Uterus (tissue), 2 donors: ENCODE results near the gene TPBG.

ENCODE experiments used
- POLR2A ChIP-seq, 2 donors: fragments of 450-650 bp; IDR thresholded peaks; one replicate each; pipeline ENCODE4 v1.6.1; 2016; ENCODE audit warnings: antibody characterized with exemption in 2 of 2, mild to moderate bottlenecking in 1 of 2, moderate library complexity in 1 of 2
- TF ChIP-seq, protein P1 (sequence below), 4 experiments: fragments of 200-600 bp in 2 of 4; fragments of 450-650 bp in 2 of 4; sonication (generic) in 2 of 4; IDR thresholded peaks; one replicate each; pipeline ENCODE4 v1.5.1; 2016 to 2019; ENCODE audit warnings: antibody characterized with exemption in 4 of 4, mild to moderate bottlenecking in 2 of 4, moderate library complexity in 1 of 4

DNA sequence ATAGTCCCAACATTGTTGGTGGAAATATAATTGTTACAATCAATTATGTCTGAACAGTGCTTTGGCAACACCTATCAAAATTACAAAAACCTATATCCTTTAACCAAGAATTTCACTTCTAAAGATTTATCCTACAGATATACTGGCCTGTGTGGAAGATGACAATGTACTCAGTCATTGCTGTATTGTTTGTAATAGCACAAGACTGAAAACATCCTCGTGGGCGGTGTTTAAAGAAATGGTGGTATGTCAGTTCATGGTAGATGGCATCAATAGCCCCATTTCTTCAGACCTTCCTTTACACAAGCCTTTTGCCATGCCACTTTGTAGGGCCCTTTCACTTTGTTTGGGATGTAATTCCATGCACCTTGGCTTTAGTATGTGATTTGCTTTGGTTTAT is 9.8 kb upstream of the TPBG start:
- TF ChIP-seq, protein P1, sequence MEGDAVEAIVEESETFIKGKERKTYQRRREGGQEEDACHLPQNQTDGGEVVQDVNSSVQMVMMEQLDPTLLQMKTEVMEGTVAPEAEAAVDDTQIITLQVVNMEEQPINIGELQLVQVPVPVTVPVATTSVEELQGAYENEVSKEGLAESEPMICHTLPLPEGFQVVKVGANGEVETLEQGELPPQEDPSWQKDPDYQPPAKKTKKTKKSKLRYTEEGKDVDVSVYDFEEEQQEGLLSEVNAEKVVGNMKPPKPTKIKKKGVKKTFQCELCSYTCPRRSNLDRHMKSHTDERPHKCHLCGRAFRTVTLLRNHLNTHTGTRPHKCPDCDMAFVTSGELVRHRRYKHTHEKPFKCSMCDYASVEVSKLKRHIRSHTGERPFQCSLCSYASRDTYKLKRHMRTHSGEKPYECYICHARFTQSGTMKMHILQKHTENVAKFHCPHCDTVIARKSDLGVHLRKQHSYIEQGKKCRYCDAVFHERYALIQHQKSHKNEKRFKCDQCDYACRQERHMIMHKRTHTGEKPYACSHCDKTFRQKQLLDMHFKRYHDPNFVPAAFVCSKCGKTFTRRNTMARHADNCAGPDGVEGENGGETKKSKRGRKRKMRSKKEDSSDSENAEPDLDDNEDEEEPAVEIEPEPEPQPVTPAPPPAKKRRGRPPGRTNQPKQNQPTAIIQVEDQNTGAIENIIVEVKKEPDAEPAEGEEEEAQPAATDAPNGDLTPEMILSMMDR (IDR thresholded peaks at IDR 0.05) = no peak
- TF ChIP-seq POLR2A (IDR thresholded peaks at IDR 0.05) = no peak
